ENCODE measurements around the gene LRP1B.

GRCh38 chr2:140384946-140385345 lies 1745.9 kb downstream of the LRP1B start:
- TF ChIP-seq TAF1 (IDR thresholded peaks at IDR 0.05; ENCODE audit: borderline replicate concordance, insufficient read depth, low read length) (no peak), POLR2AphosphoS5 (IDR thresholded peaks at IDR 0.05; ENCODE audit: low read depth, low read length) (no peak), REST (IDR thresholded peaks at IDR 0.05; ENCODE audit: insufficient read depth in 1 of 2, low read depth in 2 of 2, low read length in 2 of 2) (no peak)

Measured in PFSK-1 (cell line).